Inflammatory macrophage treated with lipopolysaccharide for 4 hours (primary cell): Measurements from ENCODE around the gene NEGR1.

Source experiments
- DNase-seq: peaks from one replicate; pipeline ENCODE4 v3.0.0-alpha.2; 2020

Gene NEGR1

GRCh38 chr1:72015006-72015405, 267.3 kb downstream of the NEGR1 start:
- no peak for DNase-seq

- DNase-seq, result no peak
Measured at GRCh38 chr1:72013161-72013560, 269.2 kb downstream of the NEGR1 start.

GRCh38 chr1:72011721-72012120, 270.6 kb downstream of the NEGR1 start:
- DNase-seq, result no peak

GRCh38 chr1:72010094-72010431, 272.3 kb downstream of the NEGR1 start:
- no peak for DNase-seq

GRCh38 chr1:72009173-72010093, 272.9 kb downstream of the NEGR1 start:
- no peak for DNase-seq

GRCh38 chr1:72007312-72007711, 275.0 kb downstream of the NEGR1 start:
- DNase-seq, result no peak

- DNase-seq, result no peak
Measured at GRCh38 chr1:72006092-72006491, 276.2 kb downstream of the NEGR1 start.

GRCh38 chr1:72003092-72003491, 279.2 kb downstream of the NEGR1 start:
- no peak for DNase-seq

- no peak for DNase-seq
Measured at GRCh38 chr1:72000809-72001208, 281.5 kb downstream of the NEGR1 start.

- no peak for DNase-seq
Measured at GRCh38 chr1:71994646-71995045, 287.7 kb downstream of the NEGR1 start.

GRCh38 chr1:71987181-71987580, 295.2 kb downstream of the NEGR1 start:
- no peak for DNase-seq

- DNase-seq, result no peak
Measured at GRCh38 chr1:71986160-71986559, 296.2 kb downstream of the NEGR1 start.

- DNase-seq, result no peak
Measured at GRCh38 chr1:71980556-71980955, 301.8 kb downstream of the NEGR1 start.

GRCh38 chr1:71979882-71980281, 302.5 kb downstream of the NEGR1 start:
- no peak for DNase-seq

- peak; percentile 22 for DNase-seq
Measured at GRCh38 chr1:71967670-71968069, 314.7 kb downstream of the NEGR1 start.

GRCh38 chr1:71964188-71964587, 318.2 kb downstream of the NEGR1 start:
- DNase-seq, result no peak

GRCh38 chr1:71956613-71957285, 325.6 kb downstream of the NEGR1 start:
- DNase-seq, result no peak

GRCh38 chr1:71950579-71950978, 331.8 kb downstream of the NEGR1 start:
- no peak for DNase-seq

GRCh38 chr1:71949681-71950080, 332.7 kb downstream of the NEGR1 start:
- DNase-seq, result peak; percentile 42

- no peak for DNase-seq
Measured at GRCh38 chr1:71948561-71948960, 333.8 kb downstream of the NEGR1 start.

GRCh38 chr1:71944006-71944405, 338.3 kb downstream of the NEGR1 start:
- DNase-seq, result no peak

- DNase-seq, result no peak
Measured at GRCh38 chr1:71940261-71940660, 342.1 kb downstream of the NEGR1 start.

- DNase-seq, result no peak
Measured at GRCh38 chr1:71930511-71930910, 351.8 kb downstream of the NEGR1 start.

GRCh38 chr1:71921935-71922559, 360.3 kb downstream of the NEGR1 start:
- DNase-seq, result no peak
